Endometrial microvascular endothelial cells (primary cell): Measurements from ENCODE around the gene CCDC121. TPM values are rescaled to one million over a fixed set of nuclear protein-coding genes. Genes with fewer than 3 reads are reported as not detected.

Experiments used
- in situ Hi-C: cut with HindIII; loops from 2 replicates; pipeline ENCODE4 v1.10.0; 2017; ENCODE audit warnings: low sequenced_read_pairs, low pct_unique_long_range_greater_than_20kb; ENCODE audit errors: inconsistent ontology term
- total RNA-seq: library from RNA; depleted of rRNA; stranded (reverse); fragments of >200 nt; gene quantifications from one replicate; pipeline ENCODE4 v1.2.3, GENCODE V29; 2015; ENCODE audit errors: inconsistent ontology term

CCDC121 gene
- total RNA-seq, result 1.4 TPM

GRCh38 chr2:27628767-27629709 is at the start of gene CCDC121, which contains the start of gene GPN1:
CCDC121 (minus strand) TSS chr2:27629012; CDS start chr2:27627799, 1,213 bp downstream.
GPN1 (plus strand) TSS chr2:27629050; CDS start chr2:27629059, 9 bp downstream.
- in situ Hi-C loops, result no loop called here

- in situ Hi-C loops, result no loop called here
Measured at GRCh38 chr2:27672723-27673486, 44.1 kb upstream of the CCDC121 start.

GRCh38 chr2:27671235-27671634 is 42.4 kb upstream of the CCDC121 start:
- in situ Hi-C loops, result no loop called here

GRCh38 chr2:27667446-27667845 is 38.6 kb upstream of the CCDC121 start:
- in situ Hi-C loops, result no loop called here

- in situ Hi-C loops, result no loop called here
Measured at GRCh38 chr2:27664622-27665363, 36.0 kb upstream of the CCDC121 start.

GRCh38 chr2:27664154-27664574 is 35.4 kb upstream of the CCDC121 start:
- in situ Hi-C loops, result no loop called here

GRCh38 chr2:27663285-27664153 is 34.7 kb upstream of the CCDC121 start, which contains the start of the genes SLC4A1AP and SUPT7L:
SLC4A1AP (plus strand) TSS chr2:27663889; CDS start chr2:27663915, 26 bp downstream.
SUPT7L (minus strand) TSS chr2:27663614; CDS start chr2:27662192, 1,422 bp downstream.
- in situ Hi-C loops, result no loop called here

- in situ Hi-C loops, result no loop called here
Measured at GRCh38 chr2:27661371-27661770, 32.6 kb upstream of the CCDC121 start.

- in situ Hi-C loops, result no loop called here
Measured at GRCh38 chr2:27655155-27655951, 26.5 kb upstream of the CCDC121 start.

- in situ Hi-C loops, result no loop called here
Measured at GRCh38 chr2:27653397-27653796, 24.6 kb upstream of the CCDC121 start.

GRCh38 chr2:27652790-27653189 is 24.0 kb upstream of the CCDC121 start:
- in situ Hi-C loops, result no loop called here

- in situ Hi-C loops, result no loop called here
Measured at GRCh38 chr2:27652341-27652740, 23.5 kb upstream of the CCDC121 start.

- in situ Hi-C loops, result no loop called here
Measured at GRCh38 chr2:27651056-27651455, 22.2 kb upstream of the CCDC121 start.

- in situ Hi-C loops, result no loop called here
Measured at GRCh38 chr2:27647737-27648136, 18.9 kb upstream of the CCDC121 start.

GRCh38 chr2:27647289-27647688 is 18.5 kb upstream of the CCDC121 start:
- in situ Hi-C loops, result no loop called here

GRCh38 chr2:27645197-27645596 is 16.4 kb upstream of the CCDC121 start:
- in situ Hi-C loops, result no loop called here

- in situ Hi-C loops, result no loop called here
Measured at GRCh38 chr2:27640722-27641245, 12.0 kb upstream of the CCDC121 start.
